ENCODE measurements around the gene ZFP90. TPM values are rescaled to one million over a fixed set of nuclear protein-coding genes. Genes with fewer than 3 reads are reported as not detected.

The ZFP90 gene
- total RNA-seq (2022; extraction: Qiagen RNA extraction): 6.9 to 9.4 TPM (median 9.3 TPM) in 5 replicates

GRCh38 chr16:68538880-68539701 is at the start of gene ZFP90:
ZFP90 (plus strand) TSS chr16:68539291; CDS start chr16:68539793, 502 bp downstream.

Other genes with a start within 250 kb of the ZFP90 start
- 10.8 to 12.6 TPM (median 12.2 TPM) in 5 replicates for gene SLC7A6OS, start 228.3 kb upstream of the ZFP90 start, total RNA-seq (2022; extraction: Qiagen RNA extraction)
- gene PRMT7, start 228.3 kb upstream of the ZFP90 start, total RNA-seq (2022; extraction: Qiagen RNA extraction): 29.3 to 34.9 TPM (median 30.2 TPM) in 5 replicates
- gene SMPD3, start 90.8 kb upstream of the ZFP90 start, total RNA-seq (2022; extraction: Qiagen RNA extraction): 0.13 to 0.25 TPM (median 0.16 TPM) in 5 replicates
- 0.17 to 0.38 TPM (median 0.31 TPM) in 5 replicates for gene CDH3, start 106.0 kb downstream of the ZFP90 start, total RNA-seq (2022; extraction: Qiagen RNA extraction)
- gene CDH1, start 198.0 kb downstream of the ZFP90 start, total RNA-seq (2022; extraction: Qiagen RNA extraction): 4.2 to 4.5 TPM (median 4.3 TPM) in 5 replicates

Measured in A549 treated with Hydrocortisone at 1 μM for 4 hours (cell line).